Skeletal muscle tissue (tissue), 4 donors: Measurements from ENCODE around the gene GPR68. TPM values are rescaled to one million over a fixed set of nuclear protein-coding genes. Genes with fewer than 3 reads are reported as not detected.
"Not testable (repeated sequence)": the region's sequence is repeated elsewhere in the genome, so short reads cannot be mapped to it uniquely, and the experiment has no call there.

Experiments used
- H3K27ac ChIP-seq: one replicate; pipeline ENCODE4 v1.7.0; 2013; ENCODE audit warnings: mild to moderate bottlenecking, low read depth, low read length, inconsistent platforms
- H3K27me3 ChIP-seq, 3 donors: one replicate each; pipeline ENCODE4 v1.7.0; 2013; ENCODE audit warnings: low read length in 3 of 3; ENCODE audit not compliant: control insufficient read depth in 3 of 3, insufficient read depth in 3 of 3
- H3K36me3 ChIP-seq, 3 donors: one replicate each; pipeline ENCODE4 v1.7.0; 2013; ENCODE audit warnings: low read length in 3 of 3; ENCODE audit not compliant: control insufficient read depth in 3 of 3, insufficient read depth in 3 of 3
- H3K4me1 ChIP-seq, 3 donors: one replicate each; pipeline ENCODE4 v1.7.0; 2013; ENCODE audit warnings: low read length in 3 of 3, mild to moderate bottlenecking in 3 of 3; ENCODE audit not compliant: control insufficient read depth in 3 of 3, insufficient read depth in 3 of 3
- H3K4me3 ChIP-seq, 3 donors: one replicate each; pipeline ENCODE4 v1.7.0; 2013; ENCODE audit warnings: low read length in 3 of 3
- H3K9ac ChIP-seq, 3 donors: one replicate each; pipeline ENCODE4 v1.7.0; 2013; ENCODE audit warnings: low read length in 3 of 3, mild to moderate bottlenecking in 3 of 3, moderate library complexity in 2 of 3, low read depth in 1 of 3
- H3K9me3 ChIP-seq, 3 donors: one replicate each; pipeline ENCODE4 v1.7.0; 2013; ENCODE audit warnings: low read length in 3 of 3; ENCODE audit not compliant: control insufficient read depth in 3 of 3
- total RNA-seq: library from RNA; depleted of rRNA; stranded (reverse); fragments of >200 nt; gene quantifications from one replicate; pipeline ENCODE4 v1.2.3, GENCODE V29; 2014
- donor health status: Osteomylitis.

Gene GPR68
- total RNA-seq, 1 donor from 2014 or later: 0.52 TPM

- not testable (repeated sequence) for H3K4me3 ChIP-seq, H3K27ac ChIP-seq, H3K9me3 ChIP-seq, H3K9ac ChIP-seq, H3K36me3 ChIP-seq
- Histone ChIP-seq H3K4me1 (peaks cover 3 to 17% (median 9%) of the 10 kb centered on the region in 3 donors), H3K27me3 (peaks cover 27 to 33% (median 28%) of the 10 kb centered on the region in 3 donors)
These were observed 21.8 kb upstream of the GPR68 start for GRCh38 chr14:91266276-91266675.

GRCh38 chr14:91265404-91265803 lies 20.9 kb upstream of the GPR68 start:
- H3K27ac ChIP-seq: no peak overlapping the region
- peaks cover 27 to 33% (median 28%) of the 10 kb centered on the region in 3 donors for H3K27me3 ChIP-seq
- no peaks in the 10 kb centered on the region for H3K36me3 ChIP-seq
- H3K9me3 ChIP-seq: no peaks in the 10 kb centered on the region
- peaks cover 3 to 17% (median 9%) of the 10 kb centered on the region in 3 donors for H3K4me1 ChIP-seq
- no peak overlapping the region for H3K4me3 ChIP-seq
- H3K9ac ChIP-seq: no peak overlapping the region

DNA sequence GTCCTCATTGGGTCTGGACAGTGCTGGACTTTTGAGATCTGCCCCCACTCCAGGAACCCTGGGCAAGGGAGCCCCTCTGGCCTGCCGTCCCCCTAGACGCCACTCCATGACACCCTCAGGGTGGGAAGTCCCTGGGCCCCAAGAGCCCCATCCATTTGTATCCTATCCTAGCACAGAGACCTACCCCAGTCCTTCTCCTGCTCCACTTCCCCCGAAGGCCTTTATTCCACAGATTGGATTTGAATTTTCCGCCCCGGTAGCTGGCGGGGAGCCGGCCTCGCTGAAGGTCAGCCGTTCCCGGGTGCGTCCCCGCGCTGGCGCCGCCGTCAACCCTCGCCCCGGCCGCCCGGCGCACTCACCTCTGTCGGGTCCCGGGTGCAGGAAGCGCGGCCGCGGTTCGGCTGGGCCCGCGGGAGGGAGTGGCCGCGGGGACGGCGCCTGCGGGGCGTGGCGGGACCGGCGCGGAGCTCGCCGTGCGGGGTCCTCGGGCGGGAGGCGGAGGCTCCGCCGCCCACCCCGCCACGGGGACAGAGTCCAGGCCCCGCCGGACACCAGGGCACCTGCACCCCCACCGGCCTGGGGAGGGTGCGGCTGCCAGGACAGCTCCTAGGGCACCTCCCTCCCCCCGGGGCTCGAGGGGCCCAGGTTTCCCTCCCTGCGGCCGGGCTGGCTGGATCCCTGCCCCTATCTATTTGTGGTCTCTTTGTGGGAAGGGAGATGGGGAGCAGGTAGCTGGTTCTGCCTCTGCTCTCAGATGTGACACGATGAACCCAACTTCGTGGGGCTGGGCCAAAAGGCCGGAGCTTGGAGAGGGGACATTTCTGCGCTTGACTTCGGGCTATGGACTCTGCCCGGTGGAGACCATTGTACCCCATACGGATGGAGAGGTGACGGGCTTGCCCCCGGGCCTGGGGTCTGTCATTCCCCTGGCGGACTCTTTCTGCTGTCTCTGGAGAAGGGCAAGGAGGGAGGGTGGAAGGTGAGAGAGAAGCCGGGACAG lies 19.9 kb upstream of the GPR68 start:
- no peak overlapping the region for H3K27ac ChIP-seq
- H3K27me3 ChIP-seq: peaks cover 27 to 33% (median 31%) of the 10 kb centered on the region in 3 donors
- H3K36me3 ChIP-seq: no peaks in the 10 kb centered on the region
- no peaks in the 10 kb centered on the region for H3K9me3 ChIP-seq
- H3K9ac ChIP-seq: peak overlapping the region in 1 of 3 donors; percentile 60
- peak overlapping the region; percentile 40 to 49 (median 43) for H3K4me3 ChIP-seq
- H3K4me1 ChIP-seq: peaks cover 3 to 11% (median 6%) of the 10 kb centered on the region in 3 donors

DNA sequence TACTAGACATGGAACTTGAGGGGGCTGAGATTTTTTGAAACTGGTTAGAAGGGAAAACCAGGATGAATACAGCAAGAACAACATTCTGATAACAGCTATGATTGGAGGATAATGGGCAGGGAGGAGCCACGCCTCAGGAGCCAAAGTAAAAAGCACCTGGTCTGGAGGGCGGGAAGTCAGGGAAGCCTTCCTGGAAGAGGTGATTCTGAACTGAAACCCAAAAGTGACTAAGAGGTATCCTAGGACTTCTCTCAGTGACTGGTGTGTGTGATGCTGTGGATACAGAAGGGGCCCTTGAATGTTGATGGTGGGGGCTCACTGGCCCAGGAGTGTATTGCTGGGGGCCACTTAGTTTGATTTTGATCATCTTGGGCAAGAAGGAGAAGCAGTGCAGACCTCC lies 18.8 kb upstream of the GPR68 start:
- no peak overlapping the region for H3K4me3 ChIP-seq
- peaks cover 28 to 35% (median 28%) of the 10 kb centered on the region in 3 donors for H3K27me3 ChIP-seq
- H3K27ac ChIP-seq: no peak overlapping the region
- H3K9ac ChIP-seq: no peak overlapping the region
- no peaks in the 10 kb centered on the region for H3K9me3 ChIP-seq
- no peaks in the 10 kb centered on the region for H3K36me3 ChIP-seq
- H3K4me1 ChIP-seq: peaks cover 3 to 6% (median 6%) of the 10 kb centered on the region in 3 donors

DNA sequence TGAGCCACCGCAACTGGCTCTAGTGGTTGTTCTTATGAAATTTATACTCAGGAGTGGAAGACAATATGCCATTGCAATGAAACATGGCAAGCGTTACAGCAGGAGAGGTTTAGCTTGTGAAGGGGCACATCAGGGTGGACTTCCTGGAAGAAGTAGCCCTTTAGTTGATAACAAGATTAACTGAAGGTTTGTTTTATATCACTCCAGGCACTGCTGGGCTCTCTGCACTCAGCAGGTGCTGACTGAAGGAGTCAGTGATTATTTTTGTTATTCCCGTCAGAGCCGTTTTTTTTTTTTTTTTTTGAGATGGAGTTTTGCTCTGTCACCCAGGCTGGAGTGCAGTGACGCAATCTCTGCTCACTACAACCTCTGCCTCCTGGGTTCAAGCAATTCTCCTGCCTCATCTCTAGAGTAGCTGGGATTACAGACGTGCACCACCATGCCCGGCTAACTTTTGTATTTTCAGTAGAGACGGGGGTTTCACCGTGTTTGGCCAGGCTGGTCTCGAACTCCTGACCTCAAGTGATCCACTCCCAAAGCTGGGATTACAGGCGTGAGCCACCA lies 17.6 kb upstream of the GPR68 start:
- Histone ChIP-seq H3K27me3 (peaks cover 24 to 36% (median 24%) of the 10 kb centered on the region in 3 donors), H3K4me1 (peaks cover 8 to 13% (median 9%) of the 10 kb centered on the region in 3 donors), H3K9ac (no peak overlapping the region), H3K9me3 (no peaks in the 10 kb centered on the region), H3K4me3 (no peak overlapping the region), H3K36me3 (no peaks in the 10 kb centered on the region), H3K27ac (no peak overlapping the region)

- Histone ChIP-seq H3K4me1 (peaks cover 8 to 13% (median 9%) of the 10 kb centered on the region in 3 donors), H3K27ac (no peak overlapping the region), H3K9ac (no peak overlapping the region), H3K36me3 (no peaks in the 10 kb centered on the region), H3K4me3 (no peak overlapping the region), H3K27me3 (peaks cover 21 to 36% (median 24%) of the 10 kb centered on the region in 3 donors), H3K9me3 (no peaks in the 10 kb centered on the region)
These were observed 16.6 kb upstream of the GPR68 start for GRCh38 chr14:91261115-91261514.

DNA sequence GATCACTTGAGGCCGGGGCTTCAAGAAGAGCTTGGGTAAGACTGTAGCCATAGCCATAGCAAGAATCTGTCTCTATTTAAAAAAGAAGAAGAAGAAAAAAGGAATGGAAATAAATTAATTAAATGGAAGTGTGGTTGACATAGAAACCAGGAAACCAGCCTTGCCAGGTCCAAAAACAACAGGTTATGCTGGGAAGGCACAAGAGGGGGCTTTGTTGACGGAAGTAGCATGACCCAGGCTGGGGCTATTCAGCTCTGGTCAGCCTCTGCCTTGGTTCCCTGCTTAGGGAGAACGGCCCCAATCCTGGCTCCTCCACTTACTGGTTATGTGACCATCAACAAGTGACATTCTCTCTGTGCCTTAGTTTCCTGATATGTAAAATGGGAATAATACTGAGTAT lies 14.4 kb upstream of the GPR68 start:
- Histone ChIP-seq H3K27ac (no peak overlapping the region), H3K36me3 (no peaks in the 10 kb centered on the region), H3K4me3 (no peak overlapping the region), H3K9ac (no peak overlapping the region), H3K9me3 (no peaks in the 10 kb centered on the region), H3K4me1 (peaks cover 4 to 10% (median 7%) of the 10 kb centered on the region in 3 donors), H3K27me3 (peaks cover 10 to 19% (median 12%) of the 10 kb centered on the region in 3 donors)

DNA sequence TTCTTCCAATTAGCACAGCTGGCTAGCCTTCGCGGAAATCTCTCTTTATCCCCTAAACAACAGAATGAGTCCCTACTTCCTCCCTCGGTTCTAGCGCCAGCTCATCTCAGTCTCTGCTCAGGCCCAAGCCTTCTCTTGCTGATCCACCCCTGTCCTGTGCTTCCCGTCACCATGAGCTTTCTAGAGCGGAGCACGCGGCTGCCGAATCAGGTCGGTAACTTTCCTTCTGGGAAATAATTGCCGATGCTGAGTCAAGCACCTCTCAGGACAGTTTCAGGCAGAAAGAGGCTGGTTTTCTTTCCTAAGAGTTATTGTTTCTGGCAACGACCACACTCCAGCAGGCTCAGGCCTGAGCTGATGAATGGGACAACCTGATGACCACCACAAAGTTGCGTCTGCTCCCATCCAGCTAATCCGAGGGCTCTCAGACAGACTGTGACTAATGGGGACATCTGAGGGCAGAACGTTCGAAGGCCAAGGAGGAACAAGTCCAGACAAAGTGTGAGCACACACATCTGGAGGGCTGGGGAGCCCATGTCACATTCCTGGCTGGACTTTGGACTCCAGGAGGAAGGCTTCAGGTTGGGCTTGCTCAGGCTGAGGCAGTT lies 13.6 kb upstream of the GPR68 start:
- H3K9me3 ChIP-seq: no peaks in the 10 kb centered on the region
- peaks cover 3 to 12% (median 11%) of the 10 kb centered on the region in 3 donors for H3K27me3 ChIP-seq
- peak overlapping the region; percentile 40 for H3K27ac ChIP-seq
- H3K4me1 ChIP-seq: peaks cover 6 to 14% (median 9%) of the 10 kb centered on the region in 3 donors
- H3K36me3 ChIP-seq: no peaks in the 10 kb centered on the region
- no peak overlapping the region for H3K9ac ChIP-seq
- no peak overlapping the region for H3K4me3 ChIP-seq

- no peak overlapping the region for H3K4me3 ChIP-seq
- no peak overlapping the region for H3K9ac ChIP-seq
- no peaks in the 10 kb centered on the region for H3K36me3 ChIP-seq
- H3K9me3 ChIP-seq: no peaks in the 10 kb centered on the region
- peak overlapping the region; percentile 40 for H3K27ac ChIP-seq
- peaks cover 7 to 17% (median 9%) of the 10 kb centered on the region in 3 donors for H3K27me3 ChIP-seq
- H3K4me1 ChIP-seq: peaks cover 10 to 20% (median 16%) of the 10 kb centered on the region in 3 donors
These were observed 13.0 kb upstream of the GPR68 start for GRCh38 chr14:91257328-91258010.
